ENCODE measurements around the gene C1orf74. TPM values are rescaled to one million over a fixed set of nuclear protein-coding genes. Genes with fewer than 3 reads are reported as not detected.
"Not testable (repeated sequence)": the region's sequence is repeated elsewhere in the genome, so short reads cannot be mapped to it uniquely, and the experiment has no call there.

Gene C1orf74
- total RNA-seq, 2 donors from 2014 or later, result 1.8 to 1.9 TPM

- intact Hi-C loops (cut with DNase I), result no loop called here
- peak; percentile 83 to 90 for ATAC-seq
- peak; percentile 60 for DNase-seq
Measured at GRCh38 chr1:209808059-209808581, 23.8 kb upstream of the C1orf74 start.

GRCh38 chr1:209807509-209807908 lies 23.1 kb upstream of the C1orf74 start:
- ATAC-seq (no peak), DNase-seq (no peak)
- intact Hi-C loops (cut with DNase I), result no loop called here

GRCh38 chr1:209805875-209806760 lies 21.8 kb upstream of the C1orf74 start, which contains the start of gene IRF6:
IRF6 (minus strand) TSS chr1:209806142; CDS start chr1:209801413, 4,729 bp downstream.
- peak; percentile 79 to 81 for ATAC-seq
- DNase-seq, result peak; percentile 87
- intact Hi-C loops (cut with DNase I), result no loop called here

GRCh38 chr1:209805341-209805781 lies 21.0 kb upstream of the C1orf74 start:
- peak in 1 of 2 donors; percentile 2 for ATAC-seq

GRCh38 chr1:209803568-209803967 lies 19.2 kb upstream of the C1orf74 start:
- DNase-seq, result no peak
- no peak for ATAC-seq
- intact Hi-C loops (cut with DNase I), result no loop called here

More at GRCh38 chr1:209805341-209805781, 21.0 kb upstream of the C1orf74 start:
- no peak for DNase-seq
- intact Hi-C loops (cut with DNase I), result no loop called here

- no peak for DNase-seq
- ATAC-seq, result no peak
- intact Hi-C loops (cut with DNase I), result no loop called here
Measured at GRCh38 chr1:209802780-209803152, 18.4 kb upstream of the C1orf74 start.

- peak in 1 of 2 donors; percentile 20 for ATAC-seq
- intact Hi-C loops (cut with DNase I), result no loop called here
- DNase-seq, result no peak
Measured at GRCh38 chr1:209802117-209802779, 17.9 kb upstream of the C1orf74 start.

GRCh38 chr1:209800984-209801834 lies 16.9 kb upstream of the C1orf74 start:
- intact Hi-C loops (cut with DNase I), result no loop called here
- ATAC-seq (peak in 1 of 2 donors; percentile 12), DNase-seq (peak; percentile 35)

- intact Hi-C loops (cut with DNase I), result no loop called here
Measured at GRCh38 chr1:209797978-209798639, 13.8 kb upstream of the C1orf74 start.

GRCh38 chr1:209793711-209794110 lies 9.4 kb upstream of the C1orf74 start:
- ATAC-seq; intact Hi-C loops (cut with DNase I); DNase-seq: not testable (repeated sequence)

More at GRCh38 chr1:209797978-209798639, 13.8 kb upstream of the C1orf74 start:
- DNase-seq (no peak), ATAC-seq (no peak)

- no peak for ATAC-seq
- no peak for DNase-seq
- intact Hi-C loops (cut with DNase I), result no loop called here
Measured at GRCh38 chr1:209791920-209792319, 7.6 kb upstream of the C1orf74 start.

- ATAC-seq (no peak), DNase-seq (no peak)
- intact Hi-C loops (cut with DNase I), result no loop called here
Measured at GRCh38 chr1:209790286-209791193, 6.2 kb upstream of the C1orf74 start.

- intact Hi-C loops (cut with DNase I), result no loop called here
- ATAC-seq, result no peak
- no peak for DNase-seq
Measured at GRCh38 chr1:209789245-209789644, 4.9 kb upstream of the C1orf74 start.

- peak; percentile 42 to 50 for ATAC-seq
Measured at GRCh38 chr1:209787551-209787950, 3.2 kb upstream of the C1orf74 start.

GRCh38 chr1:209786146-209786545 lies 1.8 kb upstream of the C1orf74 start:
- ATAC-seq (no peak), DNase-seq (no peak)
- intact Hi-C loops (cut with DNase I), result no loop called here

More at GRCh38 chr1:209787551-209787950, 3.2 kb upstream of the C1orf74 start:
- no peak for DNase-seq
- intact Hi-C loops (cut with DNase I), result no loop called here

- DNase-seq (no peak), ATAC-seq (no peak)
- intact Hi-C loops (cut with DNase I), result no loop called here
Measured at GRCh38 chr1:209785592-209785991, 1.2 kb upstream of the C1orf74 start.

- no peak for ATAC-seq
- intact Hi-C loops (cut with DNase I), result loop anchor here in 1 of 2 donors (5.0 kb wide), 1 partner anchor 39 kb away; no protein-coding TSS in a partner anchor
- DNase-seq, result no peak
Measured at GRCh38 chr1:209783386-209783785, 973 bp downstream of the C1orf74 start.
